Kidney glomerular epithelial cell (primary cell): ENCODE results near the gene TSR2.

Experiments
- DNase-seq: peaks from one replicate; lab custom pipeline; 2025; lab: John Stamatoyannopoulos, UW

The TSR2 gene, protein sequence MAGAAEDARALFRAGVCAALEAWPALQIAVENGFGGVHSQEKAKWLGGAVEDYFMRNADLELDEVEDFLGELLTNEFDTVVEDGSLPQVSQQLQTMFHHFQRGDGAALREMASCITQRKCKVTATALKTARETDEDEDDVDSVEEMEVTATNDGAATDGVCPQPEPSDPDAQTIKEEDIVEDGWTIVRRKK

DNA sequence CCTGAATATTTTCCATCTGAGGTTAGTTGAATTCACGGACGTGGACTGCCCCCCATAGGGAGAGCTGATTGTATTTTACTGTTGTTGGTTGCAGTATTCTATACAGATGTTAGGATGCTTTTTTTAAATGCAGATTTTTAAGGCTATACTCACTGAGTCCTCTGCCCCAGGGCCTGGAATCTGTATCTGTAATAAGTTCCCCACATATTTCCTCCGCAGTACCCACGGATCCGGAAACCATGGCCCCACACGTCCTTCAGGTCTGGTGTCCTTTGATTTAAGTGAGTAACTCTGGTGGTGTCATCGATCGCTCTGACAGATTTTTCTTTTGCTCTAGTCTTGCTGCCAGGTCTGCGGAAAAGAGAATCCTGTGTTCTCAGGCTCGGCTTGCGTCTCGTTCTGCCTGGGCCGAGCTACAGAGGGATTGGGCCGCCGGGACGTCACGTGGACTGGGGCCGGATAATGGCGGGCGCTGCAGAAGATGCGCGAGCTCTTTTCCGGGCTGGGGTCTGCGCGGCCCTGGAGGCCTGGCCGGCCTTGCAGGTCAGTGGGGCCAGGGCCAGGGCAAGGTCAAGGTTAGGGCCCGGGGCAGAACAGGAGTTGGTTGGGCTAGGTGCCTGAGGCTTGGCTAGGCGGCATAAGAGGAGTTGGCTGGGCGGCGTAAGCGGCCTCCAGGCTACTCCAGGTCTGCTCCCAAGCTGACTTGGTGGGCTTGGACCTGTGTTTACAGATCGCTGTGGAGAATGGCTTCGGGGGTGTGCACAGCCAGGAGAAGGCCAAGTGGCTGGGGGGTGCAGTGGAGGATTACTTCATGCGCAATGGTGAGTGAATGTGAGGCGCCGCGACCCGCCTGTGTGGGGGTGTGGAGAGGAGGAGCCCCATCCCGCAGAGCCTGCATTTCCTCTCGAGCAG, at the start of gene TSR2:
Gene TSR2 (plus strand): TSS at position 445 of the 912 bp plus-strand sequence. CDS start 18 bp downstream, at position 463.
- DNase-seq = peak; percentile 73

DNA sequence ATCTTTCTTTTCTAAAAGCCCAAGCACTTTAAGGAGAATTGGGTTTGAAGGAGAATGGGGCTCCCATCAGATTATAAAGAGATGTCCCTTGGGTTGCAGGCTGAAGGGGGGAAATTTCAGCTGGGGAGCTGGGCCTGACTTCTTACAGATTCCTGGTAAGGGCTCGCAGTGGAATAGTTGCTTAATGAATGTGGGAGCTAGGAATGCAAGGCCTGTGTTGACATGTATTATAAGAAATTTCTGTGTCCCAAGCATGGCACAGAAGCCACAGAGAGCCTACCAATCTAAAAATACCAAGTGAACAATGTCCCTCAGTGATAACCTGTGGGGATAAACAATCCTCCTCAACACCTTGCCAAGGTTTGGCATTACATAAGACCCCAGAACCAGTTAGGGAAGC, 43.1 kb upstream of the TSR2 start:
- no peak for DNase-seq

DNA sequence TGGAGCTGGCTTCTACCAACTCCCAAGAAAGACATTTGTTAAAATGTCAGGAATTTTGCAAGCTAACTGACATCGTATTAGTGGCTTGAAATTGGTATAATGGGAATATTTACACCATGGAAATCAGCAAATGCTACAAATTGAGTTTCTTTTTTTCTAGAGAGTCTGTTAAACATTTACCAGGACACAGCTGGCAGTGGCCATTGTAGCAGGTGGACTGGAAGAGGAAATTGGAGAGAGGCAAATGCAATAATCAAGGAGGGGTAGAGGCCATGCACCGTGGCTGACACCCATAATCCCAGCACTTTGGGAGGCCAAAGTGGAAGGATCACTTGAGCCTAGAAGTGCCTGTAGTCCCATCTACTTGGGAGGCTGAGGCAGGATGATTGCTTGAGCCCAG, 32.9 kb upstream of the TSR2 start:
- no peak for DNase-seq

DNA sequence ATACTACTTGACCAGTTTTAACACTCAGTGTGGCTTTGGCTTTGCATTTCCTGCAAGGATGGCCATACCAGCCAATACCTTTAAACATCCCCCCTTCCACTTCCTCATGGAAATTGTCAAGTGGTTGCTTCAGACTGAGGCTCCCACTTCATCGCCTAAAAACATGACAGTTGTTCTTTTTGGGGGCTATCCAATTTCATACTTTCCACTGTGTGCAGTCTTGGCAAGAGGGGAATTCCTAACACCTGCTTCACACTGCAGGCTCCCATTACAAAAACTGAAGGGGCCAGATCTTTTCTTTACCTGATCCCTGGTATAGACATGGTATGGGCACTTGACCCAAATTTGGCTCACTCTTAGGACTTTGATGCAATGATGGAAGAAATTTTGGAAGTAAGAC, 28.5 kb upstream of the TSR2 start:
- DNase-seq = no peak

DNA sequence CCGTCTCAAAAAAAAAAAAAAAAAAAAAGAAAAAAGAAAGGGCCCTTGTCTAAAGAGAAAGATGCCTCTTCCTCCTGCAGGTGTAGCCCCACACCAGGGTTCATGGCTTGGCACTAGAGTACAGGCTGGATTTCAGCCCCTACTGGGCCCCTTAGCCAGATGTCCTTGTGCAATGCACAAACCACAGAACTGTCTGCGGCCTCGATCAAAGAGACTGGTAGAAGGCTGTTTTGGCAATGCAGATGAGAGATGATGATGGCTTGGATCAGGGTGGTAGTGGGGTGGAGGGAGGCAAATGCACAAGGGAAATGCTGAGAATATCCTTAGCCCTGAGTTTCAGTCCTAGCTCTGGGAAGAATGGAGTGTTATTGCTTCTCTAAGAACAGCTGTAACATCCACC, 26.5 kb upstream of the TSR2 start:
- DNase-seq = no peak

DNA sequence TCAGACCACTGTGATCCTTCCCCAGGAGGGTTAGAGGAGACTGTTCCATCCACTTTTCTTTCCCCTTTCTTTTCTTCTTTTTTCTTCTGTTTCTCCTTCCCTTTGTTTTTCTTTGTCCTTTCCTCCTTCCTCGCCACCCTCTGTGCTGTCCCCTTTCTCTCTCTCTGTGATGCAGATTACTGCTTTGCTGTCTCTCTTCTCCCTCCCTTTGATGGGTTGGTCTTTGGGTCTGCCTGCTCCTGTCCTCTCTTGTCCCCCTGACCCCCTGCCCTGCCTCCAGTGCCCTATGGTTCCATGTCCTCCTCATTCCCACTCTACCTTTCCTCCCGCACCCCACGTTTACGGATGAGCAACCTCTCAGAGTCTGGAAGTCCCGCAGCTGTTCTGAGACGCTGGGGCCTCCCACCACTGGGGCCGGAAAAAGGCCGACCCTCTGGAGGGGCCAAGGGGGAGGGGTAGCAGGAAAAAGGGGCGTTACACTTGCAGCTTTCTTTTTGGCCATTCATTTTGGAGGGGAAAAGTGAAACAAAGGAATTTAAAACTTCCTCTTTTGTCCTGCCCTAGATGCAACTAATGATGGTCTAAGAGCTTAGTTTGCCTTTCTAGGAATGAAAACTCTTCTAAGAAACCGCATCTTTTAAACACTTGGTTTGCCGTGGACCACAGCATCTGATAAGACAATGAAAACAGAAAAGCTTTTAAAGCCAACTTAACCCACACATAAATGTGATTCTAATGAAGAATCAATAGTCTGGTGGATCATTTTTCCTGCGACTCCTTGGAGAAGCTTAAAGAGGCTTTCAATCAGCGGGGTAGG, 24.5 kb upstream of the TSR2 start:
- no peak for DNase-seq

DNA sequence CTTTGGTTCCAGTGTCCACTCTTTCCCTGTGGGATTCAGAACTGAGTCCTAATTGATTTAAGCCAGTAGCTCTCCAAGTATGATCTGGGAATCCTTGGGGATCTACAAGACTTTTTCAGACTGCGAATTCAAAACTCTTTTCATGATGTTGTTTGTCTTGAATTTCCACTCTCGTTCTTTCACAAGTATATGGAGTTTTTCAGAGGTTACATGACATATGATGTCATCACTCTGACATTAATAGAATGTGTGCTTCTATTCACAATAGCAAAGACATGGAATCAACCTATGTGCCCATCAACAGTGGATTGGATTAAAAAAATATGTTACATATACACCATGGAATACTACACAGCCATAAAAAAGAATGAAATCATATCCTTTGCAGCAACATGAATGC, 23.2 kb upstream of the TSR2 start:
- DNase-seq = no peak

DNA sequence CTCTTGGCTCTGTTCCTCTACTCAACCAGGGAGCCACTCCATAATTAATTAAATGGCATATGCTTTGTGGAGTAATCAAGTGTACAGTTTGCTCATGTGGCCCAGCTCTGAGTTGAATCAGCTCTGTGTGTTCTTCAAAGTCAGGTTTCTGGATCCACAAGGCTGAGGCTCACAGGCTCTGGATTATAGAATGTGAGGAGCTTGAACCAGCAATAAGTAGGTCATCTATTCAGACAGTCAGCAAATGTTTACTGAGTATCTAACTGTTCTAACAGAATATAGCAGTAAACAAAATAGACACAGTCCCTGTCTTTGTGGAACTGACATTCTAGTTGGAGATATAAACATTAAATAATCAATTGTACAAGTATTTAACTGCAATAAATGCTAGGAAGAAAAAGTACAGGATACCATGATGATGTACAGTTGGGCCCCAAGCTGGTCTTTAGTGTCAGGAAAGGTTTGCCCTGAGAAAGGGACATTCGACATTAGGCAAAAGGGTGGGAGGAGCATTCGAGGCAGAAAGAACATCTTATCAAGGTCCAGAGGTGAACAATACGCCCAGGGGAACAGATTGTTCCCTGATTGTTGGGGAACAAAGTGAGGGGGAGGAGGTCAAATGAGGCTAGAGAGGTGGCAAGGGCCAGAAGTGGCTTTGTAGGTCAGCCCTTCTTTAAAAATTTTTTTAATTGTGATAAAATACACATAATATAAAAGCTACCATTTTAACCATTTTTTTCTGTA, 20.5 kb upstream of the TSR2 start:
- no peak for DNase-seq

DNA sequence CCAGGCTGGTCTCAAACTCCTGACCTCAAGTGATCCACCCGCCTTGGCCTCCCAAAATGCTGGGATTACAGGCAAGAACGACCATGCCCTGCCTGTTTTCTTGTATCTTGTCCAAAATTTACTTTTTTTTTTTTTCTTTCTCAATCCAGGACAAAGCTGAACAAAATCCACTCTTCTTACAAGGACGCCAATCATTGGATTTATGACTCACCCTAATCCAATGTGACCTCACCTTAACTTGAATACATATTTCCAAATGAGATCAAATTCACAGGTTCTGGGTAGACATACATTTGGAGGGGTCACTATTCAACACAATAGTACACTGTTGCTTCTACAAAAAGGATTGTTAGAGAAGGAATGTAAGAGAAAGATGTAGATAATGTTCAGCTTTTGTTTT, 18.0 kb upstream of the TSR2 start:
- DNase-seq = no peak

DNA sequence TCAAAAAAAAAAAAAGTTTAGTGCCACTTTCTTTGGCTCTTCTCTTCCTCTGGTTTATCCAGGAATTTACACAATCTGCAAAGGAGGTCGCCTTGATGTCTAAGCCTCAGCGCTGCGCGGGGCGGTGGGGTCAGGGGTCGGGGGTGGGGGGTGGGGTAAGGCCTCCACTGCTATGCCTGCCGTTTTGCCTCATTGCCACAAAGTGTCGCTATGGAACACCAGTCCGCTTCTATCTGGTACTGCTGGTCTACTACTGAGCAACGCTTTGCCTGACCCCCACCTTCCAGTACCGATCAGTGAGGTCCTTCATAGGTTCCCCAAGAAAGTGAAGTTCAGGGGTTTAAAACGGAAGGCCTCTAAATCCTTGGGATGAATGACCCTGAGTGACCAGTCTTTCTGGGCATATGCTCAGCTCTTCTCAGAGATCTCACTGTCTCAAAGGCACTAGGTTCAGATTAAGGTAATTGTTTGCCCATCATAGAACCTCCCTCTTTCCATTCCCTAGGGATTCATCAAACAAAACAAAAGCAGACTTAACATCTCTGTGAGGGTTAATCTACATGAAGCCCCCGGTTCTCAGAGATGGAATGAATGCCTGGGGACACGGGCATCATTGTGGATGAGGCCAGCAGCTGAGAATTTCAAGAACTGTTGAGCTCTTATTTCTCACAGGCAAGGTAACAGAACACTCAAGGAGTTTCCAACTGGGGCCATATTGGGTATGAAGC, 16.9 kb upstream of the TSR2 start:
- DNase-seq = no peak

DNA sequence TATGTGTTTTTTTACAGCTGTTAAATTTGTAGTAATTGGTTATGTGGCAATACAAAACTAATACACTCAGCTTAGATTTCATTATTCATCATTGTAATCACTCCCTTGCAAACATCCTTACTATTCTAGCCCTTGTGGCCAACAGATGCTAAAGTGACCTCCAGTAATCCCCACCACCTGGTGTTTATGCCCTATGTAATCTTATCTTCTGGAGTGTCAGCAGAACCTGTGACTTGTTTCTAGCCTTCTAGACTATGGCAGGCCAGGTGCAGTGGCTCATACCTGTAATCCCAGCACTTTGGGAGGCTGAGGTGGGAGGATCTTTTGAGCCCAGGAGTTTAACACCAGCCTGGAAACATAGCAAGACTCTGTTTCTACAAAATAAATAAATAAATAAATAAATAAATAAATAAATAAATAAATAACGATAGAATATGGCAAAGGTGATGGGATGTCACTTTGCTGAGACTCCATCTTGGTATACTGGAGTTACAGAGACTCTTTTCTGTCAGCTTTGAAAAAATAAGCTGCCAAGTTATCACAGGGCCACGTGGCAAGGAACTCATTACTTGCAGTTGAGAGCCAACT, 12.3 kb upstream of the TSR2 start:
- no peak for DNase-seq

DNA sequence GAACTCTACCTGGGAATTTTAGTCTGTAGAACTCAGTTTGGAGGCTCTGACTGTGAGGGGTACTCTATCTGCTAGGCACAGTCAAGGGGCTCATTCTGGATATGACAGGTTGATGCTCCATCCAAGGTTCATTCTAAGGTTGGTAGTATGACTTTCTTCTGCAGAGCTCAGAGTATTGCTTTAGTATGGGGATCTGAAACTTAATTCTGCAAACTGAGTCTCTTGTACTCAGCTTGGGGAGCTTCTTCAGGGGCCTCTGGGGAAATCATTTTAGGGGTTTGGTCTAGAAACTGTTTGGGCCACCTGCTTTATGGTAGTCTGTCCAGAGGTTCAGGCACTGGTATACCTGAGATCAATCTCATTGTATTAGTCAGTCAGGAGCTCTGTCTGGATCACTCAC, 9.7 kb upstream of the TSR2 start:
- DNase-seq = no peak

DNA sequence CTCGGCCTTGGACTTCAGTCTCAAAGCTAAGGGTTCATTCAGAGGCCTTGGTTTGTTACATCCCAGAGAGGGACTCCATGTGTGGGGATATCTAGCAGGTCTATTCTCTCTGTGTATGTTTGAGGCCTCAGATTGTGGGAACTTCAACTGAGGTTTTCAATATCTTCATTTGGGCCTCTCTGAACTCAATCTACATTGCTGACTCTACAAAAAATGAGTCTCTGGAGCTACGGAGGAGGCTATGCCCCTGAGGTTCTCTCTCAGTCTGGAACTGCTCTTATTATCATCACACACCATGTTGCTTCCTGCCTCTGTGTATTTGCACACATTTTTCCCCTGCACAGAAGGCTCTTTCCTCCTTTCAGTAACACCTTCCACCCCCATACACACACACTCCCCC, 5.1 kb upstream of the TSR2 start:
- no peak for DNase-seq

DNA sequence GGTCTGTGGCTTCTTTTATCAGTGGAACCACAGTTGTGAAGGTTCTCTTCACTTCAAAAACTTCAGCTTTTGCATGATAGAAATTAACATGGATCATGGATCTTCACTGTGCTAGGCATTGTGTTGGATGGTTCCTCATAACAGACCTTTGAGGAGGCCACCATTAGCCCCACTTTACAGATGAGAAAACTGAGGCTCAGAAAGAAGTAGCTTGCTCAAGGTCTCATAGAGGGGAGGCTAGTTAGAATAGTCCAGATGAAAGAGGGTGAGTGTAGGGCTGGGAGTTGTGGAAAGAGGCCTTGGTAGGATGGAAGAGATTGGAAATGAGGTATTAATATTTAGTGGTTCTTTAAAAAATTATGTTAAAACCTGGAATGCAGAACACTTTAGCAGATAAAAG, 2.6 kb downstream of the TSR2 start:
- no peak for DNase-seq

DNA sequence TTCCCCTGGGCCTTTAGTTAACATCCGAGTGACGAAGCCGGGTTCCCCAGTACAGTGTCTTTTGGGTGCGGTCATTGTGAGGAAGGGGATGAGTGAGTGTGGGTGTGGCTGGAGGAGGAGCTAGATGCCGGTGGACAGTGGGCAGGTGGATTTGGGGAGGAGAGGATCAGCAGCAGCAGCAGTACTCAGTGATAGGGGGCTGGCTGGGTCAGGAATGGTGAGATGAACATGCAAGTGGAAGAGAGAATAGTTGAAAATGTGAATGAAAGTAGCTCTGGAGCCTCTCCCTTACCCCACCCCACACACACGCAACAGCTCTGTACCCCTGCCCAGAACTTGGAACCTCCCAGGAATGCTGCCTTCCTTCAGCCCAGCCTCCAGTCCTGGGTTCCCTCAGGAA, 4.5 kb downstream of the TSR2 start:
- DNase-seq = no peak

DNA sequence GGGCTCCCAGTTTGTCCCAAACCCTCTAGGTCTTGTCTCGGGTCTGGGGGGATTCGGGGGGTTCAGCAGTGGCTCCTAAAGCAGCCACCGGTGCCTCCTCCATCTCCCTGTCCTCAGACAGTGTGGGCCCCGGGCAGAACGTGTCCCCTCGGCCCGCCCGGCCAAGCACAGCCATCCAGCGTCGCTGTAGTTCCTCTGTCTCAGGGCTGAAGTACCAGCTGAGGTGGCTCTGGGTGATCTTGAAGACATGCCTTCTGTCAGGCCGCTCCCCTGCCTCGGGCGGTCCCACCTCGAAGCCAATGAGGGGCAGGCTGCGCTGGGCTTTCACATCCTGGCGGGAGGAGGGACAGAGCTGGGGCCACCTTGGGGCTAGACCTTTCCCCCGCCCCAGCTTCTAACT, 5.9 kb downstream of the TSR2 start:
- no peak for DNase-seq

DNA sequence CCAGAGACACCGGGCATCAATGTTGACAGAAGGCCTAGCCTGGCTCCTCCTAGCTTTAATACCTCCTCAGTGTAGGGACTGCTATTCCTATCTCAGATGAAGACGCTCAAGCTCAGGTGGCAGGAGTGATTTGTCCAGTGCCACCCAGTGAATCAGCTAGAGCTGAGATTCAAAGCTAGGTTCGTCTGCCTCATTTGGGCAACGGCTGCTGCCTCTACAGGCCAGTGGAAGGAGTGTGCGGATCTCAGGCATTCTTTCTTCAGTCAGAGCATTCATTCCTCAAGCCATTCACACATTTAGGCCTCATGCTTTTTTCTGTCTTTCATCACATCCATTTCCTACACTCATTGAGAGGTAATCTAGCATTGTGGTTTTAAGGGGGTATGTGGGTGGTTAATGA, 7.3 kb downstream of the TSR2 start:
- no peak for DNase-seq

DNA sequence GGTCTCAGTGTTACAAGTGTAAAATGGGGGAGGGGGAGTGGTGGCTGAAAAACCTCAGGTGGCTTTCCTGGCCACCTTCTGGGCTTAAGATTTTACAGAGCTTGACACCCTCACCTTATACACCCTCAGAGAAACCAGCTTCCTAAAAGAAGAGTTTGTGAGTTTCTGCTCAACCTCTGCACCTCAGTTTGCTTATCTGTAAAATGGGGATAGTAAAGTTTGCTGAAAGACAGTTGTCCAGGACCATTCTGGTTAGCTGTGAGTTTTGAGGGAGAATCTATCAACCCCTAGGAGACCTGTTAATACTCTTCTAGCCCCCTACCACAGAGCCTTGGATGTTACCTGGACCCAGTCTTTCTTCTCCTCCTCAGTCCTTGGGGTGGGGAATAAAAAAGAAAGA, 9.7 kb downstream of the TSR2 start:
- no peak for DNase-seq

DNA sequence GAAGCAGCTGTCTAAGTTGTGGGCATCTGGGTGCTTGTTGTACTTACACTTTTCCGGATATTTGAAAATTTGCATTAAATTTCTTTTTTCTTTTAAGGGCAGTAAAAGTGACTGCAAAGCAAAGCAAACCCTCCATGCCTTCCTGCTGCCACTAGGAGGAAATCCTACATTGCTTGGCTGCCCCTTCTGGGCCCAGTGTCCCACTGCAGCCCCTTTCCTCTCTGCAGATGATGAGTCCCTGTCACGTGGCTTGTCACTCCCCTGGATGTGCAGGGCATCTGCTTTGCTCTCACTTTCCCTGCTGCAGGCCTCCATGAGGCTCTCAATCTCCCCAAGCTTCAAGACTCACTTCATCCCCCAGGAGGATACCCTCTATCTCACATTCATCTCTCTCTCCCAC, 12.7 kb downstream of the TSR2 start:
- no peak for DNase-seq

DNA sequence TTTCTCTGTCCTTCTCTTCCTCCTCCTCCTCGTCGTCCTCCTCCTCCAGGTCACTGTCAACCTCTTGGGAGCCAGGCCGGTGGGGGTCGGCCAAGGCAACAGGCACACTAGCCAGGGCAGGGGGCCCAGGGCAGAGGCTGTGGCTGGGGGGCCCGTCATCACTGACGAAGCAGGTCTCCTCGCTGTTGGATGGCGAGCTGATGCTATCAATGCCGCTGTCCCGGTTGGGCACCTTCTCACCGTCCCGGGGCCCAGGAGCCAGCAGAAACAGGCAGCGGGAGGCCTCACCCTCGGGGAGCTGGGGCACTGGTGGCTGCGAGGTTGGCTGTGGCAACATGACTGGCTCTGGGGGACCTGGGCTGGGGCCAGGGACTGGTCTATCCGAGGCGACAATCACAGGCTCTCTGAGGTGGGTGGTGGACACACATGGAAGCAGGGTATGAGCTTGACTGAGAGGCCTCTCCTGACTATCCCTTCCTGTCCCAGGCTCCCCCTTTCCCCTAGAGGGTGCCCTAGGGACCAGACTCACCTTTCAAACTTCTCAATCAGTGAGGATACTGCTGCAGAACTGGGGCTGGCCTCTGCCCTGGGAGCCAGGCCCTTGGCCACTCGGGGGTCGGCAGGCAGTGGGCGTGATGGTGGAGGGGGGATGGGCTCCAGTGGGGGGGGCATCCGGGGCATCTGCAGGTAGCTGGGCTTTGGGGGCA, 30.0 kb downstream of the TSR2 start:
- no peak for DNase-seq
